ENCODE results near the gene KCNH8.

DNA sequence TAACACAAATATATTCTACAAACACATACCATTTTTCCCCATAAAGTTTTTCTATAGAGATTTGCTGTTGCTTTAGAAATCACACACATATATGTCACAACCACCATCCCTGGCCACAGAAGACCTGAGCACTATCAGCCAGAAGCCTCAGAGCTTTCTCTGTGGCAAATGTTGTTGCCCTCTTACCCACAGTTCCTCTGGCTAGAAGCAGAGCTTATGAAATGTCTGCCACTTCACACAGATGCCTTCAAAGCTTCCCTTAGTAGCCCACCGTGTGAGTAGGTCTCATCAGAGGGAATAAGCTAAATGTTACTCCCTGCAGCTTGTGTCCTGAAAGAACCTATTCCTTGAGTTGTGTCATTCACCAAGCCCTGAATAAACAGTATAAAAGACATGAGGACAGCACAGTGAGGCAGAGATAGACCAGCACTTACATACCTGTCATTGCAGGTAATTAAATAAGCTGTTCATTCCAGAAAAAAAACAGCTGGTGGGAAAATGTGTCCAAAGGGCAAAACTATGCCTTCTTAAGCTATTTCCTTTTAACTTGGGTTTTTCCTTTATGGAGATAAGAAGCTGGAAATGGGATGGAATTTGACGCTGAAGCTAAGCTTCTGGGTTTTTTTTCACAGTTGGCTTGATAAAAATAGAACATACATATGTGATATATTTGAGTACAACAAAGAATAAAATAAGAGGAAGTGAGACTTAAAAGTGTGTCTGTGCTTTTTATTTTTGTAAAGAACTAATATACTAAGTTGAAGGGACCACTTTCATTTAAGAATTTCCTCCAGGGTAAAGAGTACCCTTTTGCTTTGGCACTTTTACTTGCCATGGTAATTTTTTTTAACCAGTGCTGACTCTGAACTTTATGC lies 391.4 kb downstream of the KCNH8 start:
- TF ChIP-seq EZH2phosphoT487 (IDR thresholded peaks at IDR 0.05; ENCODE audit: low read depth, severe bottlenecking, unreplicated experiment) (no peak), CTCF (IDR thresholded peaks at IDR 0.05; ENCODE audit: poor library complexity) (no peak)
